ENCODE data around the gene BMP8A. TPM values are rescaled to one million over a fixed set of nuclear protein-coding genes. Genes with fewer than 3 reads are reported as not detected.
A peak's percentile ranks its signal among the peaks of the same experiment; 100 is the strongest.
"Not testable (repeated sequence)": the region's sequence is repeated elsewhere in the genome, so short reads cannot be mapped to it uniquely, and the experiment has no call there.

Gene BMP8A
- total RNA-seq: 1 to 10 TPM; 5.4 to 9.4 TPM

GRCh38 chr1:39491146-39491921 lies at the start of gene BMP8A:
TSS of gene BMP8A (plus strand) at chr1:39491636. CDS start at chr1:39491992, 356 bp downstream.
- DNase-seq (ENCODE audit: low spot score): peak; percentile 48
- WGBS: 0% methylated on average over 37 of the region's 112 CpGs
- TF ChIP-seq POLR2A (IDR thresholded peaks at IDR 0.05): peak; percentile 34
- no peak for TF ChIP-seq POLR2AphosphoS5 (IDR thresholded peaks at IDR 0.05)
- peak in 2 of 4 experiments; percentile 12 to 21 for TF ChIP-seq CTCF (IDR thresholded peaks at IDR 0.05)
- H3K9me3 ChIP-seq: no peaks in the 10 kb centered on the region
- H3K27ac ChIP-seq: no peak within 1 kb of the TSS
- no peaks in the 10 kb centered on the region for H3K4me1 ChIP-seq (replicated peaks)
- peak within 1 kb of the TSS; percentile 37 to 45 for H3K4me3 ChIP-seq
- intact Hi-C loops (cut with DNase I): no loop called here
- H3K36me3 ChIP-seq: no peaks in the 10 kb centered on the region
- H3K27me3 ChIP-seq (replicated peaks; ENCODE audit: insufficient read depth): no peaks in the 10 kb centered on the region

GRCh38 chr1:39441797-39442196 lies 49.6 kb upstream of the BMP8A start:
- TF ChIP-seq POLR2A (IDR thresholded peaks at IDR 0.05): no peak
- no peak for TF ChIP-seq POLR2AphosphoS5 (IDR thresholded peaks at IDR 0.05)
- TF ChIP-seq CTCF (IDR thresholded peaks at IDR 0.05): no peak
- DNase-seq (ENCODE audit: low spot score): no peak
- no peak overlapping the region for H3K4me3 ChIP-seq
- H3K36me3 ChIP-seq: peaks cover 0 to 14% of the 10 kb centered on the region in 2 donors
- H3K27me3 ChIP-seq (replicated peaks; ENCODE audit: insufficient read depth): no peaks in the 10 kb centered on the region
- H3K9me3 ChIP-seq: no peaks in the 10 kb centered on the region
- H3K27ac ChIP-seq: no peak overlapping the region
- H3K4me1 ChIP-seq (replicated peaks): no peaks in the 10 kb centered on the region
- intact Hi-C loops (cut with DNase I): no loop called here

- H3K4me3 ChIP-seq: no peak overlapping the region
- intact Hi-C loops (cut with DNase I): no loop called here
- H3K27me3 ChIP-seq (replicated peaks; ENCODE audit: insufficient read depth): no peaks in the 10 kb centered on the region
- 98% methylated on average over 2 of the region's 2 CpGs for WGBS
- H3K9me3 ChIP-seq: no peaks in the 10 kb centered on the region
- H3K27ac ChIP-seq: no peak overlapping the region
- H3K36me3 ChIP-seq: peaks cover 18 to 26% of the 10 kb centered on the region in 2 donors
- DNase-seq (ENCODE audit: low spot score): no peak
- no peak for TF ChIP-seq POLR2A (IDR thresholded peaks at IDR 0.05)
- TF ChIP-seq CTCF (IDR thresholded peaks at IDR 0.05): no peak
- TF ChIP-seq POLR2AphosphoS5 (IDR thresholded peaks at IDR 0.05): no peak
- no peaks in the 10 kb centered on the region for H3K4me1 ChIP-seq (replicated peaks)
Observed at GRCh38 chr1:39445573-39445972, 45.9 kb upstream of the BMP8A start.

- Histone ChIP-seq H3K27me3 (replicated peaks; ENCODE audit: insufficient read depth) (no peaks in the 10 kb centered on the region), H3K4me1 (replicated peaks) (no peaks in the 10 kb centered on the region), H3K4me3 (no peak overlapping the region), H3K9me3 (no peaks in the 10 kb centered on the region), H3K36me3 (peaks cover 18 to 29% of the 10 kb centered on the region in 2 donors), H3K27ac (no peak overlapping the region)
- TF ChIP-seq CTCF (IDR thresholded peaks at IDR 0.05) (no peak), POLR2A (IDR thresholded peaks at IDR 0.05) (no peak), POLR2AphosphoS5 (IDR thresholded peaks at IDR 0.05) (no peak)
- intact Hi-C loops (cut with DNase I): no loop called here
- WGBS: 76% methylated on average over 5 of the region's 5 CpGs
- no peak for DNase-seq (ENCODE audit: low spot score)
Observed at GRCh38 chr1:39446986-39447567, 44.4 kb upstream of the BMP8A start.

GRCh38 chr1:39450041-39450440 lies 41.4 kb upstream of the BMP8A start:
- DNase-seq (ENCODE audit: low spot score); H3K4me1 ChIP-seq (replicated peaks); H3K9me3 ChIP-seq; intact Hi-C loops (cut with DNase I); H3K27ac ChIP-seq; H3K4me3 ChIP-seq; H3K27me3 ChIP-seq (replicated peaks; ENCODE audit: insufficient read depth): not testable (repeated sequence)
- 97% methylated on average over 4 of the region's 4 CpGs for WGBS
- peaks cover 26 to 33% of the 10 kb centered on the region in 2 donors for H3K36me3 ChIP-seq
